Fibroblast of lung (primary cell): ENCODE measurements around the gene OR10H5.

Experiments used
- EZH2 ChIP-seq: IDR thresholded peaks from 2 replicates; pipeline ENCODE4 v1.5.1; 2012; ENCODE audit warnings: low read length, control low read depth, mild to moderate bottlenecking; ENCODE audit errors: missing control alignments
- TF ChIP-seq, protein P1 (sequence below), 2 donors: IDR thresholded peaks in 1 of 2; conservative IDR thresholded peaks in 1 of 2; 1 replicate in 1 of 2; 2 replicates in 1 of 2; pipeline ENCODE4 v1.5.1; 2011 to 2012; ENCODE audit warnings: low read length in 2 of 2, control low read depth in 1 of 2, inconsistent platforms in 1 of 2, low read depth in 1 of 2, mild to moderate bottlenecking in 1 of 2

GRCh38 chr19:15748239-15748638 lies 39.2 kb upstream of the OR10H5 start:
- TF ChIP-seq, protein P1, sequence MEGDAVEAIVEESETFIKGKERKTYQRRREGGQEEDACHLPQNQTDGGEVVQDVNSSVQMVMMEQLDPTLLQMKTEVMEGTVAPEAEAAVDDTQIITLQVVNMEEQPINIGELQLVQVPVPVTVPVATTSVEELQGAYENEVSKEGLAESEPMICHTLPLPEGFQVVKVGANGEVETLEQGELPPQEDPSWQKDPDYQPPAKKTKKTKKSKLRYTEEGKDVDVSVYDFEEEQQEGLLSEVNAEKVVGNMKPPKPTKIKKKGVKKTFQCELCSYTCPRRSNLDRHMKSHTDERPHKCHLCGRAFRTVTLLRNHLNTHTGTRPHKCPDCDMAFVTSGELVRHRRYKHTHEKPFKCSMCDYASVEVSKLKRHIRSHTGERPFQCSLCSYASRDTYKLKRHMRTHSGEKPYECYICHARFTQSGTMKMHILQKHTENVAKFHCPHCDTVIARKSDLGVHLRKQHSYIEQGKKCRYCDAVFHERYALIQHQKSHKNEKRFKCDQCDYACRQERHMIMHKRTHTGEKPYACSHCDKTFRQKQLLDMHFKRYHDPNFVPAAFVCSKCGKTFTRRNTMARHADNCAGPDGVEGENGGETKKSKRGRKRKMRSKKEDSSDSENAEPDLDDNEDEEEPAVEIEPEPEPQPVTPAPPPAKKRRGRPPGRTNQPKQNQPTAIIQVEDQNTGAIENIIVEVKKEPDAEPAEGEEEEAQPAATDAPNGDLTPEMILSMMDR (conservative IDR thresholded peaks at IDR 0.05 in 1 of 2, IDR thresholded peaks at IDR 0.05 in 1 of 2; ENCODE audit: low read depth in 1 of 2, low read length in 2 of 2): no peak
- TF ChIP-seq EZH2: no peak
